NT2/D1 (cell line): ENCODE measurements around the gene BEGAIN.

ENCODE experiments used
- YY1 ChIP-seq: IDR thresholded peaks from 2 replicates; pipeline ENCODE4 v1.6.1; 2011; ENCODE audit not compliant: insufficient read length, insufficient read depth
- ZNF274 ChIP-seq: IDR thresholded peaks from 2 replicates; pipeline ENCODE4 v1.6.1; 2011; ENCODE audit warnings: mild to moderate bottlenecking, low read depth, low read length

DNA sequence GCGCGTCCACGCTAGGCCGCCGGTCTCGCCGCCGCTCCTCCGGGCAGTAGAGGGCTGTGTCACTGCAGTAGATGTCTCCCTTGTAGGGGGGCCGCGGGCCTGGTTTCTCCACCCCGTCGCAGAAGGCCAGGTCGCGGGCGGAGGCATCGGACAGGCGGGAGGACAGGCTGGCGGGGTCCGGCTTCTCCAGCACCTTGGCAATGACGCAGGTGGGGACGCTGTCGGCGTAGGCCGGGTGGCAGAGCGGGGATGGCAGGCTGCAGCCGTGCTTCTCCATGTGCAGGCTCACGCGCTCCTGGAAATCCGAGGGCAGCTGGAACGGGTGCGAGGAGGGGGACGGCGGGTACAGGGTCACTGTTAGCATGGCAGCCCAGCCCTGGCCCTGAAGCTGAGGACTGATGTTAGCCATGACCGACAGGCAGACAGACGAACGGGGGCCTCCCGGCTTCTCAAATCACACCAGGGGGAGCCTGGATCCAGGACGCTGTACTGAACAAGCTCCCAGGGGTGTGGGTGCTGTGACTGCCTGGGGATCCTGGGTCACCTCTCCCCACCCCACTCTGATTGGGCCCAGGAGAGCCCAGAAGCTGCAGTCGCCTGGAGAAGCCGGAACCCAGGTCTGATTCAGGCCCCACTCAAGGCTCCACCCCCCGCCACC is 48.1 kb downstream of the BEGAIN start:
- TF ChIP-seq YY1 (no peak), ZNF274 (no peak)
